A549 (cell line): ENCODE measurements around the gene TMEM52B. TPM values are rescaled to one million over a fixed set of nuclear protein-coding genes. Genes with fewer than 3 reads are reported as not detected.
"Not testable (repeated sequence)": the region's sequence is repeated elsewhere in the genome, so short reads cannot be mapped to it uniquely, and the experiment has no call there.

Experiments
- ATAC-seq, 2 experiments: fragments of 200-7000 bp in 1 of 2; fragments of >200 bp in 1 of 2; cut with Nextera tagmentation in 1 of 2; cut with Tn5 transposase in 1 of 2; 3 replicates each; pipeline versions ENCODE4 v1.8.0 to v1.9.1; 2018 to 2020; ENCODE audit warnings: mild to moderate bottlenecking in 1 of 2, moderate library complexity in 1 of 2
- CTCF ChIA-PET: fragments of 300-600 bp; sonication (Branson Sonifier 250); formaldehyde crosslinking; extraction: SDS; loops from one replicate; lab custom pipeline; 2021; ENCODE audit warnings: antibody characterized with exemption, inconsistent platforms; lab: Yijun Ruan, JAX
- POLR2A ChIA-PET: fragments of 350-600 bp; formaldehyde crosslinking; extraction: SDS; loops from one replicate; lab custom pipeline; 2021; ENCODE audit warnings: antibody characterized with exemption, inconsistent platforms; lab: Yijun Ruan, JAX
- DNase-seq, 2 experiments: peaks; one replicate each; pipeline versions ENCODE4 v3.0.0 to v3.0.0-alpha.2; 2011 to 2016; ENCODE audit warnings: low read depth in 1 of 2, low spot score in 1 of 2
- FAIRE-seq: peaks from 2 replicates; lab custom pipeline; 2011; peaks lifted over from hg19 to GRCh38; lab: Jason Lieb, UNC
- H3K27ac ChIP-seq, 2 experiments: fragments of >200 bp; sonication (Bioruptor Twin); formaldehyde crosslinking; 3 replicates each; pipeline ENCODE4 v1.5.1; 2016 to 2017
- H3K4me1 ChIP-seq: fragments of >200 bp; sonication (Bioruptor Twin); formaldehyde crosslinking; 3 replicates; pipeline ENCODE4 v1.6.1; 2016
- H3K4me2 ChIP-seq: fragments of >200 bp; sonication (Bioruptor Twin); formaldehyde crosslinking; 3 replicates; pipeline ENCODE4 v1.6.1; 2016
- H3K4me3 ChIP-seq: fragments of >200 bp; sonication (Bioruptor Twin); formaldehyde crosslinking; 3 replicates; pipeline ENCODE4 v1.5.1; 2016
- H3K9me3 ChIP-seq: fragments of >200 bp; sonication (Bioruptor Twin); formaldehyde crosslinking; 3 replicates; pipeline ENCODE4 v1.6.1; 2016
- CHD2 ChIP-seq: fragments of 150-350 bp; IDR thresholded peaks from 2 replicates; pipeline ENCODE4 v1.6.1; 2014; ENCODE audit warnings: low read length; ENCODE audit not compliant: partially characterized antibody
- FOSB ChIP-seq: fragments of 250-450 bp; sonication (Bioruptor Pico); IDR thresholded peaks from 2 replicates; pipeline ENCODE4 v1.5.0; 2020; ENCODE audit warnings: mild to moderate bottlenecking, moderate library complexity
- FOXS1 ChIP-seq: fragments of 250-450 bp; sonication (Bioruptor Pico); IDR thresholded peaks from 2 replicates; pipeline ENCODE4 v1.5.0; 2020; ENCODE audit warnings: mild to moderate bottlenecking, moderate library complexity
- GATA3 ChIP-seq: IDR thresholded peaks from 2 replicates; pipeline ENCODE4 v1.6.1; 2012; ENCODE audit warnings: borderline replicate concordance
- HEYL ChIP-seq: fragments of 250-450 bp; sonication (Bioruptor Pico); IDR thresholded peaks from 2 replicates; pipeline ENCODE4 v1.8.0; 2021; ENCODE audit warnings: mild to moderate bottlenecking, moderate library complexity
- JUN ChIP-seq, 2 experiments: fragments of >200 bp; sonication (Bioruptor Twin); formaldehyde crosslinking; IDR thresholded peaks; 2 replicates in 1 of 2; 3 replicates in 1 of 2; pipeline ENCODE4 v1.6.1; 2016 to 2017
- MAZ ChIP-seq: fragments of 150-350 bp; IDR thresholded peaks from 2 replicates; pipeline ENCODE4 v1.6.1; 2014; ENCODE audit warnings: antibody characterized with exemption, low read depth, low read length, borderline replicate concordance
- MYC ChIP-seq: IDR thresholded peaks from 2 replicates; pipeline ENCODE4 v1.6.1; 2012; ENCODE audit warnings: mild to moderate bottlenecking, inconsistent platforms, low read length, improper control_type of control experiment, borderline replicate concordance
- NFE2L2 ChIP-seq: fragments of 150-350 bp; conservative IDR thresholded peaks from 2 replicates; pipeline ENCODE4 v1.6.1; 2014; ENCODE audit warnings: low read length
- NR3C1 ChIP-seq: fragments of >200 bp; sonication (Bioruptor Twin); formaldehyde crosslinking; IDR thresholded peaks from 3 replicates; pipeline ENCODE4 v1.6.1; 2017
- RAD21 ChIP-seq, 2 experiments: fragments of >200 bp in 1 of 2; sonication (Bioruptor Twin) in 1 of 2; formaldehyde crosslinking in 1 of 2; IDR thresholded peaks in 1 of 2; conservative IDR thresholded peaks in 1 of 2; 2 replicates in 1 of 2; 3 replicates in 1 of 2; pipeline ENCODE4 v1.6.1; 2012 to 2018; ENCODE audit warnings: inconsistent platforms in 1 of 2
- RARB ChIP-seq: fragments of 250-450 bp; sonication (Bioruptor Pico); IDR thresholded peaks from 2 replicates; pipeline ENCODE4 v1.8.0; 2021; ENCODE audit warnings: mild to moderate bottlenecking, moderate library complexity
- RCOR1 ChIP-seq: fragments of 150-350 bp; IDR thresholded peaks from 2 replicates; pipeline ENCODE4 v1.6.1; 2014; ENCODE audit warnings: antibody characterized with exemption, low read length, low read depth
- RFX5 ChIP-seq: fragments of 450-650 bp; IDR thresholded peaks from 2 replicates; pipeline ENCODE4 v1.7.1; 2014; ENCODE audit warnings: antibody characterized with exemption, mild to moderate bottlenecking, moderate library complexity
- RNF2 ChIP-seq: fragments of 200-600 bp; sonication (generic); IDR thresholded peaks from 2 replicates; pipeline ENCODE4 v1.6.1; 2016; ENCODE audit warnings: low read depth, mild to moderate bottlenecking, antibody characterized with exemption, moderate library complexity, borderline replicate concordance
- SMC3 ChIP-seq: fragments of >200 bp; sonication (Bioruptor Twin); formaldehyde crosslinking; IDR thresholded peaks from 3 replicates; pipeline ENCODE4 v1.6.1; 2018; ENCODE audit warnings: inconsistent platforms
- TFCP2L1 ChIP-seq: fragments of 250-450 bp; sonication (Bioruptor Pico); IDR thresholded peaks from 2 replicates; pipeline ENCODE4 v1.5.0; 2021; ENCODE audit warnings: mild to moderate bottlenecking
- TP53 ChIP-seq: fragments of 250-450 bp; sonication (Bioruptor Pico); IDR thresholded peaks from 2 replicates; pipeline ENCODE4 v1.5.0; 2021; ENCODE audit warnings: mild to moderate bottlenecking, moderate library complexity
- ZC3H11A ChIP-seq: fragments of 450-650 bp; IDR thresholded peaks from 2 replicates; pipeline ENCODE4 v1.6.1; 2014; ENCODE audit warnings: antibody characterized with exemption, mild to moderate bottlenecking
- ZFP36 ChIP-seq: fragments of 450-650 bp; IDR thresholded peaks from 2 replicates; pipeline ENCODE4 v1.6.1; 2014; ENCODE audit warnings: borderline replicate concordance; ENCODE audit not compliant: partially characterized antibody
- ZNF302 ChIP-seq: fragments of 250-450 bp; sonication (Bioruptor Pico); IDR thresholded peaks from 2 replicates; pipeline ENCODE4 v1.9.0; 2021; ENCODE audit warnings: inconsistent platforms, mild to moderate bottlenecking, moderate library complexity
- WGBS: methylation state at CpG from one replicate; pipeline ENCODE4 v1.1.6; 2017; ENCODE audit errors: missing lambda C conversion rate; 5-methylcytosine and 5-hydroxymethylcytosine counted together
- polyA plus RNA-seq, 4 experiments: library from polyadenylated mRNA; depleted of rRNA in 3 of 4; stranded (reverse); fragments of >200 nt; fragmentation: RNase III in 1 of 4; extraction: RNeasy Plus Mini Kit Qiagen cat#74134 plus additional on column Dnase treatment in 1 of 4; gene quantifications; 2 replicates in 3 of 4; 3 replicates in 1 of 4; pipeline ENCODE4 v1.2.3, GENCODE V29; 2011 to 2017
- TF ChIP-seq, protein P1 (sequence below): fragments of >200 bp; sonication (Bioruptor Twin); formaldehyde crosslinking; IDR thresholded peaks from 2 replicates; pipeline ENCODE4 v1.6.1; 2016
- TF ChIP-seq, protein P2 (sequence below): fragments of 250-450 bp; sonication (Bioruptor Pico); IDR thresholded peaks from 2 replicates; pipeline ENCODE4 v1.5.0; 2021; ENCODE audit warnings: mild to moderate bottlenecking, moderate library complexity, borderline replicate concordance
- TF ChIP-seq, protein P3 (sequence below): fragments of 200-600 bp; sonication (generic); IDR thresholded peaks from 2 replicates; pipeline ENCODE4 v1.6.1; 2016; ENCODE audit warnings: antibody characterized with exemption, mild to moderate bottlenecking, moderate library complexity
- TF ChIP-seq, protein P4 (sequence below): fragments of 250-450 bp; sonication (Bioruptor Pico); IDR thresholded peaks from 2 replicates; pipeline ENCODE4 v1.5.0; 2020; ENCODE audit warnings: low read depth, mild to moderate bottlenecking, moderate library complexity
- TF ChIP-seq, protein P5 (sequence below): IDR thresholded peaks from 2 replicates; pipeline ENCODE4 v1.6.1; 2012

TMEM52B gene
- polyA plus RNA-seq, 2 of the 4 experiments (the other 2 are of a cell fraction): 0.08 to 0.39 TPM

DNA sequence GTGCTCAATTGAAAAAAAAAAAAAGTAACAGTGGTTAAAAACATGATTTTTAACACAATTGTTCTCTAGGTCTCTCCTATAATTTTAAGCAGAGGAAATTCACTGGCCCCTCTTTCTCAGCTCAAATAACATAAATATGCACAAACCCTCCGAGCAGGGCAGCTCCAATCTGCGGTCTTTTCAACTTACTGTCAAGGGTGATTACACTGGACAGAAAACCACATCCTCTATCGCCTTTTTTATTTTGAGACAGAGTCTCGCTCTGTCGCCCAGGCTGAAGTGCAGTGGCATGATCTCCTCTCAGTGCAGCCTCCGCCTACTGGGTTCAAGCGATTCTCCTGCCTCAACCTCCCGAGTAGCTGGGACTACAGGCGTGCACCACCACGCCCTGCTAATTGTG lies 17.4 kb downstream of the TMEM52B start:
- POLR2A ChIA-PET: interaction anchor here (0.6 to 1.3 kb wide), 2 partner anchors 16 to 162 kb away, joined by 3 read pairs; partner anchors contain the start of gene GABARAPL1
- no peak overlapping the region for H3K4me3 ChIP-seq
- no peak for TF ChIP-seq CHD2
- TF ChIP-seq, protein P1, sequence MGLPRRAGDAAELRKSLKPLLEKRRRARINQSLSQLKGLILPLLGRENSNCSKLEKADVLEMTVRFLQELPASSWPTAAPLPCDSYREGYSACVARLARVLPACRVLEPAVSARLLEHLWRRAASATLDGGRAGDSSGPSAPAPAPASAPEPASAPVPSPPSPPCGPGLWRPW: no peak
- TF ChIP-seq FOSB (CRISPR knock-in tag): no peak
- no peak for TF ChIP-seq ZFP36
- TF ChIP-seq, protein P2, sequence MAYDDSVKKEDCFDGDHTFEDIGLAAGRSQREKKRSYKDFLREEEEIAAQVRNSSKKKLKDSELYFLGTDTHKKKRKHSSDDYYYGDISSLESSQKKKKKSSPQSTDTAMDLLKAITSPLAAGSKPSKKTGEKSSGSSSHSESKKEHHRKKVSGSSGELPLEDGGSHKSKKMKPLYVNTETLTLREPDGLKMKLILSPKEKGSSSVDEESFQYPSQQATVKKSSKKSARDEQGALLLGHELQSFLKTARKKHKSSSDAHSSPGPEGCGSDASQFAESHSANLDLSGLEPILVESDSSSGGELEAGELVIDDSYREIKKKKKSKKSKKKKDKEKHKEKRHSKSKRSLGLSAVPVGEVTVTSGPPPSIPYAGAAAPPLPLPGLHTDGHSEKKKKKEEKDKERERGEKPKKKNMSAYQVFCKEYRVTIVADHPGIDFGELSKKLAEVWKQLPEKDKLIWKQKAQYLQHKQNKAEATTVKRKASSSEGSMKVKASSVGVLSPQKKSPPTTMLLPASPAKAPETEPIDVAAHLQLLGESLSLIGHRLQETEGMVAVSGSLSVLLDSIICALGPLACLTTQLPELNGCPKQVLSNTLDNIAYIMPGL (CRISPR knock-in tag): no peak
- TF ChIP-seq TFCP2L1 (CRISPR knock-in tag): no peak
- no peak for TF ChIP-seq RCOR1
- no peak overlapping the region for H3K27ac ChIP-seq
- DNase-seq: no peak
- peaks cover 11% of the 10 kb centered on the region; the same call in 2 of the 3 replicates for H3K4me1 ChIP-seq
- WGBS: 88% methylated on average over 10 of the region's 10 CpGs
- H3K4me2 ChIP-seq: no peak overlapping the region
- CTCF ChIA-PET: interaction anchor here (1.4 to 8.3 kb wide), 3 partner anchors 9 to 44 kb away, joined by 3 to 89 read pairs (median 4); no protein-coding TSS in a partner anchor
- H3K9me3 ChIP-seq: no peaks in the 10 kb centered on the region
- ATAC-seq: no peak
- FAIRE-seq: no peak

DNA sequence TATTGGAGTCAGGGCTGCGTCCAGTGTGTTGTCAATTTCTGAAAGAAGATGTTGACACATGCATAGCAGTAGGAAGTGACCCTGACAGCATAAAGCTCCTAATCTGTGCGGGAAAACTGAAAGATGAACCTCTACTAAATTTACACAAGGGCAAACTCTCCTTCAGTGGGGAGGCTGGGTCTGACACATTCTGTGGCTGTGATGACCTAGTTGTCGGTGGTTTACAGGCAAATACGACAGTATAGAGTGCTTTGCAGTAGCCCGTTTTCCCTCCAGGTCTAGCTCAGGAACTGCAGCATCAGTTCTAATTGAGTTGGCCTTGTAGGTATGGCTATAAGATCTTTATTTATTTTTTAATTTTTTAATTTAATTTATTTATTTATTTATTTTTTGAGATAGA lies 19.0 kb downstream of the TMEM52B start:
- Histone ChIP-seq H3K9me3 (no peaks in the 10 kb centered on the region), H3K4me2 (no peak overlapping the region), H3K4me1 (no peaks in the 10 kb centered on the region), H3K27ac (no peak overlapping the region), H3K4me3 (no peak overlapping the region)
- DNase-seq: no peak
- ChIA-PET POLR2A (no interaction called here), CTCF (no interaction called here)
- TF ChIP-seq RFX5 (no peak), NR3C1 (no peak), FOXS1 (CRISPR knock-in tag) (no peak), JUN (IDR thresholded peaks at IDR 0.05) (no peak), NFE2L2 (no peak), ZC3H11A (no peak), ZNF302 (no peak), TP53 (CRISPR knock-in tag) (no peak), MAZ (no peak), CHD2 (no peak), SMC3 (no peak), RARB (CRISPR knock-in tag) (no peak), HEYL (CRISPR knock-in tag) (no peak), RNF2 (no peak), RAD21 (conservative IDR thresholded peaks at IDR 0.05 in 1 of 2, IDR thresholded peaks at IDR 0.05 in 1 of 2) (no peak), GATA3 (no peak), MYC (no peak)
- TF ChIP-seq, protein P3, sequence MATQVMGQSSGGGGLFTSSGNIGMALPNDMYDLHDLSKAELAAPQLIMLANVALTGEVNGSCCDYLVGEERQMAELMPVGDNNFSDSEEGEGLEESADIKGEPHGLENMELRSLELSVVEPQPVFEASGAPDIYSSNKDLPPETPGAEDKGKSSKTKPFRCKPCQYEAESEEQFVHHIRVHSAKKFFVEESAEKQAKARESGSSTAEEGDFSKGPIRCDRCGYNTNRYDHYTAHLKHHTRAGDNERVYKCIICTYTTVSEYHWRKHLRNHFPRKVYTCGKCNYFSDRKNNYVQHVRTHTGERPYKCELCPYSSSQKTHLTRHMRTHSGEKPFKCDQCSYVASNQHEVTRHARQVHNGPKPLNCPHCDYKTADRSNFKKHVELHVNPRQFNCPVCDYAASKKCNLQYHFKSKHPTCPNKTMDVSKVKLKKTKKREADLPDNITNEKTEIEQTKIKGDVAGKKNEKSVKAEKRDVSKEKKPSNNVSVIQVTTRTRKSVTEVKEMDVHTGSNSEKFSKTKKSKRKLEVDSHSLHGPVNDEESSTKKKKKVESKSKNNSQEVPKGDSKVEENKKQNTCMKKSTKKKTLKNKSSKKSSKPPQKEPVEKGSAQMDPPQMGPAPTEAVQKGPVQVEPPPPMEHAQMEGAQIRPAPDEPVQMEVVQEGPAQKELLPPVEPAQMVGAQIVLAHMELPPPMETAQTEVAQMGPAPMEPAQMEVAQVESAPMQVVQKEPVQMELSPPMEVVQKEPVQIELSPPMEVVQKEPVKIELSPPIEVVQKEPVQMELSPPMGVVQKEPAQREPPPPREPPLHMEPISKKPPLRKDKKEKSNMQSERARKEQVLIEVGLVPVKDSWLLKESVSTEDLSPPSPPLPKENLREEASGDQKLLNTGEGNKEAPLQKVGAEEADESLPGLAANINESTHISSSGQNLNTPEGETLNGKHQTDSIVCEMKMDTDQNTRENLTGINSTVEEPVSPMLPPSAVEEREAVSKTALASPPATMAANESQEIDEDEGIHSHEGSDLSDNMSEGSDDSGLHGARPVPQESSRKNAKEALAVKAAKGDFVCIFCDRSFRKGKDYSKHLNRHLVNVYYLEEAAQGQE: no peak
- TF ChIP-seq, protein P4, sequence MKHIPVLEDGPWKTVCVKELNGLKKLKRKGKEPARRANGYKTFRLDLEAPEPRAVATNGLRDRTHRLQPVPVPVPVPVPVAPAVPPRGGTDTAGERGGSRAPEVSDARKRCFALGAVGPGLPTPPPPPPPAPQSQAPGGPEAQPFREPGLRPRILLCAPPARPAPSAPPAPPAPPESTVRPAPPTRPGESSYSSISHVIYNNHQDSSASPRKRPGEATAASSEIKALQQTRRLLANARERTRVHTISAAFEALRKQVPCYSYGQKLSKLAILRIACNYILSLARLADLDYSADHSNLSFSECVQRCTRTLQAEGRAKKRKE (CRISPR knock-in tag): no peak
- TF ChIP-seq, protein P5, sequence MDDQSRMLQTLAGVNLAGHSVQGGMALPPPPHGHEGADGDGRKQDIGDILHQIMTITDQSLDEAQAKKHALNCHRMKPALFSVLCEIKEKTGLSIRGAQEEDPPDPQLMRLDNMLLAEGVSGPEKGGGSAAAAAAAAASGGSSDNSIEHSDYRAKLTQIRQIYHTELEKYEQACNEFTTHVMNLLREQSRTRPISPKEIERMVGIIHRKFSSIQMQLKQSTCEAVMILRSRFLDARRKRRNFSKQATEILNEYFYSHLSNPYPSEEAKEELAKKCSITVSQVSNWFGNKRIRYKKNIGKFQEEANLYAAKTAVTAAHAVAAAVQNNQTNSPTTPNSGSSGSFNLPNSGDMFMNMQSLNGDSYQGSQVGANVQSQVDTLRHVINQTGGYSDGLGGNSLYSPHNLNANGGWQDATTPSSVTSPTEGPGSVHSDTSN: no peak
- no peak for FAIRE-seq
- ATAC-seq: no peak
- WGBS: 73% methylated on average over 5 of the region's 5 CpGs

DNA sequence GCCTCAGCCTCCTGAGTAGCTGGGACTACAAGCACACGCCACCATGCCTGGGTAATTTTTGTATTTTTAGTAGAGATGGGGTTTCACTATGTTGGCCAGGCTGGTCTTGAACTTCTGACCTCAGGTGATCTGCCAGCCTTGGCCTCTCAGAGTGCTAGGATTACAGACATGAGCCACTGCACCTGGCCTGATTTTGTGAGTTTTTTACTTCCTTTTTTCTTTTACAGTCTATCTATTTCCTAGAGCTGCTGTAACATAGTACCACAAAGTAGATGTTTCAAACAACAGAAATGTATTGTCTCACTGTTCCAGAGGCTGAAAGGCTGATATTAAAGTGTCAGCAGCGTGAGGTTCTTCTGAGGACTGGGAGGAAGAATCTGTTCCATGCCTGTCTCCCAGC lies 25.7 kb downstream of the TMEM52B start:
- H3K27ac ChIP-seq, H3K9me3 ChIP-seq, H3K4me3 ChIP-seq, DNase-seq, ATAC-seq, H3K4me1 ChIP-seq, H3K4me2 ChIP-seq, POLR2A ChIA-PET, FAIRE-seq: not testable (repeated sequence)
- CTCF ChIA-PET: interaction anchor here (1.2 kb wide), 1 partner anchor 51 kb away, joined by 5 read pairs; no protein-coding TSS in a partner anchor
- WGBS: 72% methylated on average over 2 of the region's 2 CpGs
